Measurements from ENCODE around the gene PLXNA3.

GRCh38 chrX:154481911-154482601 is 24.0 kb downstream of the PLXNA3 start:
- TF ChIP-seq POLR2A (IDR thresholded peaks at IDR 0.05): no peak
- TF ChIP-seq CTCF (IDR thresholded peaks at IDR 0.05): no peak
- no peak for TF ChIP-seq EP300 (IDR thresholded peaks at IDR 0.05)
